K562 (cell line): ENCODE results near the gene LASP1. TPM values are rescaled to one million over a fixed set of nuclear protein-coding genes. Genes with fewer than 3 reads are reported as not detected.

Source experiments
- ATF1 ChIP-seq, 2 experiments: fragments of 450-650 bp in 1 of 2; IDR thresholded peaks; 2 replicates each; pipeline ENCODE4 v1.6.1; 2016; ENCODE audit warnings: missing compliant biosample characterization in 1 of 2, missing genetic modification characterization in 1 of 2
- CXXC5 ChIP-seq: fragments of 250-450 bp; sonication (Bioruptor Pico); IDR thresholded peaks from 2 replicates; pipeline ENCODE4 v1.8.0; 2022; ENCODE audit warnings: inconsistent platforms, mild to moderate bottlenecking, moderate library complexity
- DPF2 ChIP-seq: fragments of 450-650 bp; IDR thresholded peaks from 2 replicates; pipeline ENCODE4 v1.6.1; 2016
- EP300 ChIP-seq: IDR thresholded peaks from 2 replicates; pipeline ENCODE4 v1.6.1; 2012; ENCODE audit warnings: low read length, improper control_type of control experiment
- HCFC1 ChIP-seq: IDR thresholded peaks from 2 replicates; pipeline ENCODE4 v1.6.1; 2012; ENCODE audit warnings: low read depth, low read length, improper control_type of control experiment
- ILF3 ChIP-seq: fragments of 450-650 bp; IDR thresholded peaks from 2 replicates; pipeline ENCODE4 v1.6.1; 2018; ENCODE audit warnings: antibody characterized with exemption, mild to moderate bottlenecking, moderate library complexity, borderline replicate concordance
- MEIS2 ChIP-seq: fragments of 450-650 bp; IDR thresholded peaks from 2 replicates; pipeline ENCODE4 v1.6.1; 2014; ENCODE audit warnings: mild to moderate bottlenecking; ENCODE audit not compliant: partially characterized antibody
- NCOR1 ChIP-seq: fragments of 450-650 bp; IDR thresholded peaks from 2 replicates; pipeline ENCODE4 v1.6.1; 2016; ENCODE audit warnings: mild to moderate bottlenecking, moderate library complexity
- NFE2 ChIP-seq: IDR thresholded peaks from 2 replicates; pipeline ENCODE4 v1.6.1; 2014; ENCODE audit warnings: antibody characterized with exemption, low read depth
- RBBP5 ChIP-seq: fragments of 200-600 bp; sonication (generic); IDR thresholded peaks from 2 replicates; pipeline ENCODE4 v1.6.1; 2012; ENCODE audit warnings: borderline replicate concordance, mild to moderate bottlenecking, low read length, control low read depth, inconsistent platforms; ENCODE audit not compliant: insufficient read depth, poor library complexity, severe bottlenecking
- RBFOX2 ChIP-seq: fragments of 200-400 bp; formaldehyde crosslinking; IDR thresholded peaks from 2 replicates; pipeline ENCODE4 v1.6.1; 2017; ENCODE audit warnings: low read depth, mild to moderate bottlenecking, low read length, moderate library complexity
- RNF2 ChIP-seq: sonication (generic); IDR thresholded peaks from 2 replicates; pipeline ENCODE4 v1.6.1; 2016
- SMARCE1 ChIP-seq: fragments of 450-650 bp; IDR thresholded peaks from 2 replicates; pipeline ENCODE4 v1.7.1; 2016; ENCODE audit warnings: mild to moderate bottlenecking
- TCF3 ChIP-seq: sonication (generic); formaldehyde crosslinking; IDR thresholded peaks from 2 replicates; pipeline ENCODE4 v1.4.0; 2020; ENCODE audit warnings: mild to moderate bottlenecking, missing genetic modification reagents
- YBX1 ChIP-seq: fragments of 450-650 bp; IDR thresholded peaks from 2 replicates; pipeline ENCODE4 v1.7.1; 2016; ENCODE audit warnings: mild to moderate bottlenecking
- ZFP1 ChIP-seq: fragments of 450-650 bp; formaldehyde crosslinking; IDR thresholded peaks from 2 replicates; pipeline ENCODE4 v1.4.0; 2020; ENCODE audit warnings: mild to moderate bottlenecking, mixed read lengths
- ZNF311 ChIP-seq: fragments of 250-450 bp; sonication (Bioruptor Pico); IDR thresholded peaks from 2 replicates; pipeline ENCODE4 v1.4.0; 2020; ENCODE audit warnings: mild to moderate bottlenecking, moderate library complexity
- ZNF316 ChIP-seq: fragments of 450-650 bp; IDR thresholded peaks from 2 replicates; pipeline ENCODE4 v1.6.1; 2016
- ZNF354B ChIP-seq: fragments of 250-450 bp; sonication (Bioruptor Pico); IDR thresholded peaks from 2 replicates; pipeline ENCODE4 v1.4.0; 2020
- ZNF584 ChIP-seq: fragments of 200-800 bp; sonication (Bioruptor generic); IDR thresholded peaks from 2 replicates; pipeline ENCODE4 v1.6.1; 2016; ENCODE audit warnings: low read depth, mild to moderate bottlenecking, missing genetic modification characterization, missing compliant biosample characterization
- ZNF766 ChIP-seq: fragments of 200-800 bp; sonication (Bioruptor generic); conservative IDR thresholded peaks from 2 replicates; pipeline ENCODE4 v1.6.1; 2016; ENCODE audit warnings: missing genetic modification characterization, missing compliant biosample characterization
- polyA plus RNA-seq, 8 experiments: library from polyadenylated mRNA; depleted of rRNA in 4 of 8; stranded (reverse) in 5 of 8; unstranded in 3 of 8; fragments of >200 nt; fragmentation: Nextera tagmentation in 2 of 8; fragmentation: Illumina TruSeq in 1 of 8; extraction: Ambion mirVana in 2 of 8; extraction: Trizol in 1 of 8; gene quantifications; 2 replicates each; pipeline versions ENCODE4 v1.2.1 to v1.2.3, GENCODE V29; 2011 to 2014; ENCODE audit warnings: inconsistent platforms in 1 of 8, missing spikeins in 1 of 8
- total RNA-seq, 7 experiments: library from RNA; depleted of rRNA in 6 of 7; stranded (reverse); fragments of >200 nt in 6 of 7; fragmentation: Illumina TruSeq in 2 of 7; extraction: Trizol in 2 of 7; gene quantifications; 2 replicates each; pipeline versions ENCODE4 v1.2.1 to v1.2.3, GENCODE V29; 2011 to 2021; ENCODE audit warnings: low replicate concordance in 1 of 7
- TF ChIP-seq, protein P1 (sequence below): fragments of 200-800 bp; sonication (Bioruptor generic); IDR thresholded peaks from 2 replicates; pipeline ENCODE4 v1.6.1; 2017; ENCODE audit warnings: missing genetic modification characterization, missing compliant biosample characterization
- TF ChIP-seq, protein P2 (sequence below), 2 experiments: IDR thresholded peaks; 2 replicates each; pipeline ENCODE4 v1.6.1; 2011; ENCODE audit warnings: borderline replicate concordance in 1 of 2, control low read depth in 1 of 2, low read depth in 1 of 2, low read length in 1 of 2, mild to moderate bottlenecking in 1 of 2, mixed read lengths in 1 of 2, moderate library complexity in 1 of 2; ENCODE audit not compliant: insufficient read depth in 1 of 2, insufficient read length in 1 of 2, poor library complexity in 1 of 2, severe bottlenecking in 1 of 2; ENCODE audit errors: extremely low read depth in 1 of 2
- TF ChIP-seq, protein P3 (sequence below): sonication (generic); formaldehyde crosslinking; IDR thresholded peaks from 2 replicates; pipeline ENCODE4 v1.8.0; 2023; ENCODE audit warnings: mild to moderate bottlenecking, missing genetic modification reagents

Gene LASP1
- total and polyA plus RNA-seq, 9 of the 15 experiments (the other 6 are each of a cell fraction or from before 2014, with no cell fraction given), result 23.0 to 125 (median 55.3) TPM

DNA sequence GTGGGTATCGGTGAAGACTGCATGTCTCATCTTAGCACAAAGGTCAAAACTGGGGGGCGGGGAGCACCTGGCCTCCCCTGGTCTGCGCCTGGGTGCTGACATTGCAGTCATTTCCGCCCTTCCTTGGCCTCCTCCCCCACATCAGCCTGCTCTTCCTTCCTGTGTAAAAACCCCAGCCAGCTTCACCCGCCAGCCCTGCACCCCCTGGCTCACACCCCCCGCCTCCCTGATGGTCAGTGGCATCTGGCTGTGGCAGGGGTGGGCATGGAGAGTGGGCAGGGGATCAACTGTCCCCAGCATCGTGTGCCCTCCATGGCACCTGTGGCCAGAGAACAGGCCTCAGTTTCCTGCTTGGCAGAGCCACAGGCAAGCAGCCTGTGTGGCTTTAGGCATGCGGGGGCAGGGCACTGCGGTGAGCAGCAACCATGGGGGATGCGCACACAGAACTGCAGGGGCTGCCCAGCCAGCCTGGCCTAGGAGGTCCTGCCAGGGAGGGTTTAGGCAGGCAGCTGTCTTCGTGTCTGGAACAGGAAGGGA lies 29.0 kb downstream of the LASP1 start (continued):
- TF ChIP-seq, protein P1, sequence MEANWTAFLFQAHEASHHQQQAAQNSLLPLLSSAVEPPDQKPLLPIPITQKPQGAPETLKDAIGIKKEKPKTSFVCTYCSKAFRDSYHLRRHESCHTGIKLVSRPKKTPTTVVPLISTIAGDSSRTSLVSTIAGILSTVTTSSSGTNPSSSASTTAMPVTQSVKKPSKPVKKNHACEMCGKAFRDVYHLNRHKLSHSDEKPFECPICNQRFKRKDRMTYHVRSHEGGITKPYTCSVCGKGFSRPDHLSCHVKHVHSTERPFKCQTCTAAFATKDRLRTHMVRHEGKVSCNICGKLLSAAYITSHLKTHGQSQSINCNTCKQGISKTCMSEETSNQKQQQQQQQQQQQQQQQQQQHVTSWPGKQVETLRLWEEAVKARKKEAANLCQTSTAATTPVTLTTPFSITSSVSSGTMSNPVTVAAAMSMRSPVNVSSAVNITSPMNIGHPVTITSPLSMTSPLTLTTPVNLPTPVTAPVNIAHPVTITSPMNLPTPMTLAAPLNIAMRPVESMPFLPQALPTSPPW (CRISPR knock-in tag), result peak; percentile 55
- TF ChIP-seq ZFP1 (CRISPR knock-in tag) (no peak), DPF2 (0 out of 2 replicates have a peak, but pooled peaks have one; percentile 28), SMARCE1 (peak; percentile 44; the same call in 1 of the 2 replicates), CXXC5 (CRISPR knock-in tag) (peak; percentile 37), ZNF311 (no peak), RBFOX2 (peak; percentile 38; the same call in 1 of the 2 replicates), NCOR1 (peak; percentile 44), ZNF584 (CRISPR knock-in tag) (peak; percentile 45; the same call in 1 of the 2 replicates), MEIS2 (peak; percentile 4), RNF2 (peak; percentile 69; the same call in 1 of the 2 replicates), RBBP5 (no peak), EP300 (peak; percentile 40; the same call in 1 of the 2 replicates), YBX1 (no peak), ZNF766 (CRISPR knock-in tag) (peak; percentile 50; the same call in 1 of the 2 replicates), ZNF354B (no peak), ATF1 (CRISPR knock-in tag; IDR thresholded peaks at IDR 0.05) (no peak), ATF1 (tag; IDR thresholded peaks at IDR 0.05) (no peak), HCFC1 (peak; percentile 21; the same call in 1 of the 2 replicates), NFE2 (peak; percentile 15; the same call in 1 of the 2 replicates), TCF3 (peak; percentile 30), ILF3 (no peak), ZNF316 (peak; percentile 55)
- TF ChIP-seq, protein P2, sequence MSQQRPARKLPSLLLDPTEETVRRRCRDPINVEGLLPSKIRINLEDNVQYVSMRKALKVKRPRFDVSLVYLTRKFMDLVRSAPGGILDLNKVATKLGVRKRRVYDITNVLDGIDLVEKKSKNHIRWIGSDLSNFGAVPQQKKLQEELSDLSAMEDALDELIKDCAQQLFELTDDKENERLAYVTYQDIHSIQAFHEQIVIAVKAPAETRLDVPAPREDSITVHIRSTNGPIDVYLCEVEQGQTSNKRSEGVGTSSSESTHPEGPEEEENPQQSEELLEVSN (IDR thresholded peaks at IDR 0.05; ENCODE audit: borderline replicate concordance in 1 of 2, extremely low read depth in 1 of 2, insufficient read depth in 1 of 2, insufficient read length in 1 of 2, low read depth in 1 of 2, low read length in 1 of 2, poor library complexity in 1 of 2, severe bottlenecking in 1 of 2), result peak in 1 of 2 experiments; percentile 33
- TF ChIP-seq, protein P3, sequence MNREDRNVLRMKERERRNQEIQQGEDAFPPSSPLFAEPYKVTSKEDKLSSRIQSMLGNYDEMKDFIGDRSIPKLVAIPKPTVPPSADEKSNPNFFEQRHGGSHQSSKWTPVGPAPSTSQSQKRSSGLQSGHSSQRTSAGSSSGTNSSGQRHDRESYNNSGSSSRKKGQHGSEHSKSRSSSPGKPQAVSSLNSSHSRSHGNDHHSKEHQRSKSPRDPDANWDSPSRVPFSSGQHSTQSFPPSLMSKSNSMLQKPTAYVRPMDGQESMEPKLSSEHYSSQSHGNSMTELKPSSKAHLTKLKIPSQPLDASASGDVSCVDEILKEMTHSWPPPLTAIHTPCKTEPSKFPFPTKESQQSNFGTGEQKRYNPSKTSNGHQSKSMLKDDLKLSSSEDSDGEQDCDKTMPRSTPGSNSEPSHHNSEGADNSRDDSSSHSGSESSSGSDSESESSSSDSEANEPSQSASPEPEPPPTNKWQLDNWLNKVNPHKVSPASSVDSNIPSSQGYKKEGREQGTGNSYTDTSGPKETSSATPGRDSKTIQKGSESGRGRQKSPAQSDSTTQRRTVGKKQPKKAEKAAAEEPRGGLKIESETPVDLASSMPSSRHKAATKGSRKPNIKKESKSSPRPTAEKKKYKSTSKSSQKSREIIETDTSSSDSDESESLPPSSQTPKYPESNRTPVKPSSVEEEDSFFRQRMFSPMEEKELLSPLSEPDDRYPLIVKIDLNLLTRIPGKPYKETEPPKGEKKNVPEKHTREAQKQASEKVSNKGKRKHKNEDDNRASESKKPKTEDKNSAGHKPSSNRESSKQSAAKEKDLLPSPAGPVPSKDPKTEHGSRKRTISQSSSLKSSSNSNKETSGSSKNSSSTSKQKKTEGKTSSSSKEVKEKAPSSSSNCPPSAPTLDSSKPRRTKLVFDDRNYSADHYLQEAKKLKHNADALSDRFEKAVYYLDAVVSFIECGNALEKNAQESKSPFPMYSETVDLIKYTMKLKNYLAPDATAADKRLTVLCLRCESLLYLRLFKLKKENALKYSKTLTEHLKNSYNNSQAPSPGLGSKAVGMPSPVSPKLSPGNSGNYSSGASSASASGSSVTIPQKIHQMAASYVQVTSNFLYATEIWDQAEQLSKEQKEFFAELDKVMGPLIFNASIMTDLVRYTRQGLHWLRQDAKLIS (CRISPR knock-in tag), result no peak
